NCI-H2196 treated with DMSO at 0.1 percent for 48 hours (cell line): ENCODE data around the gene ATP2A1.
"Not testable (repeated sequence)": the region's sequence is repeated elsewhere in the genome, so short reads cannot be mapped to it uniquely, and the experiment has no call there.

ENCODE experiments used
- DNase-seq: peaks from one replicate; lab custom pipeline; 2025; ENCODE audit not compliant: unreplicated experiment; lab: John Stamatoyannopoulos, UW

Gene ATP2A1

DNA sequence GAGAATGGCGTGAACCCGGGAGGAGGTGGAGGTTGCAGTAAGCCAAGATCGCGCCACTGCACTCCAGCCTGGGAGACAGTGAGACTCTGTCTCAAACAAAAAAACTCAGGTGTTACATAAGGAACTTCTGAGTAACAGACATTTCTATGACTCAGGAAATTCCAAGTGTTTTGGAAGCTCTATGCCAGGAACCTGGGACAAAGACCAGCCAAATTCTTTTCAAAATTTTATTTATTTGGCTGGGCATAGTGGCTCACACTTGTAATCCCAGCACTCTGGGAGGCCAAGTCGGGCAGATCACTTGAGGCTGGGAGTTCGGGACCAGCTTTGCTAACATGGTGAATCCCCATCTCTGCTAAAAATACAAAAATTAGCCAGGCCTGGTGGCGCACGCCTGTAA is 19.9 kb upstream of the ATP2A1 start:
- DNase-seq, result no peak

DNA sequence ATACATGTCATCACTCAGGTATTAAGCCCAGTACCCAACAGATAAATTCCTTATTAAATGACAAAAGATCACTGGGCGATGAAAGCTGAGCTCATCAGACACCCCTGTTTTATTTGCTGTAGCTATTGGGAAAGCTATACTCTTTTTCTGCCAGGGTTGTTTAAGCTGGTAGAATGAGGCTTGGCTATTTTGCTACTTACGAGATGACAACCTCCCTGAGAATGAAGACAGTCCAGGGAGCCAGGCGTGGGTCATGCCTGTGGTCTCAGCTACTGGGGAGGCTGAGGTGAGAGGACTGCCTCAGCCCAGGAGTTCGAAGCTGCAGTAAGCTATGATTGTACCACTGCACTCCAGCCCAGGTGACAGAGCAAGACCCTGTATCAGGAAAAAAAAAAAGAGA is 19.0 kb upstream of the ATP2A1 start:
- no peak for DNase-seq

DNA sequence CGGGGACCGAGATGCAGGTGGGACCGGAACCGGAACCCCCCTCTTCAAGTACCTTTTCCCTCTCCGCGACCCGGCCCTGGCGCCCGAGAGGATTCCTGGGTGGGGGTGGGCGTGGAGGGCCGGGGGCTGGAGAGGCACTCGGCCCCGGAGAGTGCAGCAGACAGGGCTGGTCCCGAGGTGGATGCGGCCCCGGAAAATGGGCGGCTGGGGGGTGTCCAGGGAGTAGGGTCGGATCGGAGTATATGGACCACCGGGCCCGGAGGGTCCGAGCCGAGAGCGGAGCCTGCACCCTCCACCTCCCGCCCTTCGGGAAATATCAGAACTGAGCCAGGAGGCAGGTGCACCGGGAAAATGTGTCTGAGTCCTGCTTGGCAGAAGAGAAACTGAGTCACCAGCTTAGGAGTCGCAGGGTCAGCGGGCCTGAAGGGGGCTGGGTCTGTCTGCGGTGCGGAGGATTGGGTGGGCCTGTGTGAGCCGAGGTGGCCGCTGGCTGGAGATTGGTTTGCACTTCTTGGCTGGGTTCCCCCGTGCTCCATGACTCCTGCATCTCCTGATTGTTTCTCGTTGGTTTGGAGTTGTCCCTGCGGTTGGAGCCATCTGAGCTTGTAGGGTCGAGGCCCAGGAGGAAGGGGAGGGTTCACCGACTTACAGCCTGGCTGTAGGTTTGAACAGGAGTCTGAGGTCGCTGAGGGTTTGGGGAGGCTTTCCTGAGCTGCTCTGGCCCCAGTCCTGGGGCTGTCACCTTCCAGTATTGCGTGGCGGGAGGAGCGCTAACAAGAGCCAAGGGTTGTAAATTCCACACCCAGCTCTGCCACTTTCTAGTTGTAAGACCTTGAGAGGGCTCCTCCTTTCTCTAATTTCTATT is 14.1 kb upstream of the ATP2A1 start:
- no peak for DNase-seq

DNA sequence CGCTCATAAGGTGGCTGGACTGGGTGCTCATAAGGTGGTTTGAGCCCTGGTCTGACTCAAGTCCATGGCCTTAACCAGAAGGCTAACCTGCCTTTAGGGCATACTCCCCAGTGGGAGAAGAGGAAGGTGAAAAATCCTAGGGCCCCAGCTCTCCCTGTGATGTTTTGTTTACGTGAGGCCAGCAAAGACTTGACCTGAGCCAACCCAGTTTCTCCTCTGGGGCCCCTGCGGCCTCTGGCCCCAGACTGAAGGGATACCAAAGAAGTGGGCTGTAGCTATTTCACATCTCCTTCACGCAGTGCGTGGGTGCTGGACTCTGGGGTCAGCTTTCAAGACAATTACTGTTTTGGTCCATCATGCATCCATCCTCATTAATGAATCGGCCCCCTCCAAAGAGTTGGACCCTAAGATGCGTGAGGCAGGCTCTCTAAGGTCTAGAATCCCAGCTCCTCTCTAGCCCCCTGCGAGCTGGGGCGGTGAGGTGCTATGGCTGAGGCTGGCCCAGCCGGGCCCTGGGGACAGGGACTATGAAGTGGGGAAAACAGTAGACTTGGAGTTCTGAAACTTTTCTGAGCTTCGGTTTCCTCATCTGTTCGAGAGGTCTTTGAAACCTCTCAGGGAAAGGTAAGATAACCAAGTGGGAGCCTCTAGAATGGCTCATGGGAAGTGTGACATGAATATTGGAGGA is 13.1 kb upstream of the ATP2A1 start:
- DNase-seq, result no peak

DNA sequence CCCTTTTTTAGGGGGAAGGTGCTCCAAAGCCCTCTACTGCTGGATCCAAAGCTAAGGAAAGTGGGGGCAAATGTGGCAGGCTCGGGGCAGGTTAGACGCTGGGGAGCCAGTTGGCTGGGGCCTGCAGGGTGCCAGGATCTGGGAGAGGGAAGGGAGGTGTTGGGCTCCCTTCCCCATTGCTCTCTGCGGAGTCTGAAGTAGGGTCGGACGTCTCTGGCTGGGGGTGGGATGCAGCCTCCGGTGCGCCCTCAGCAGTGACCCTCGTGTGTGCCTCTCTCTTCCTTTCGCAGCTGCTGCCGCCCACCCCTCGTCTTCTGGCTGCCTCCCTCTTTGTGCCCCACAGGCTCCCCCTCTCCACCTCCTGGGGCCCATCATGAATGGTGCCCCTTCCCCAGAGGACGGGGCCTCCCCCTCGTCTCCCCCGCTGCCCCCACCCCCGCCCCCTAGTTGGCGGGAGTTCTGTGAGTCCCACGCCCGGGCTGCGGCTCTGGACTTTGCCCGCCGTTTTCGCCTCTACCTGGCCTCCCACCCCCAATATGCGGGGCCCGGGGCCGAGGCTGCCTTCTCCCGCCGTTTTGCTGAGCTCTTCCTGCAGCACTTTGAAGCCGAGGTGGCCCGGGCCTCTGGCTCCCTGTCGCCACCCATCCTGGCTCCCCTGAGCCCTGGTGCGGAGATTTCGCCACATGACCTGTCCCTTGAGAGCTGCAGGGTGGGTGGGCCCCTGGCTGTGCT is 12.4 kb upstream of the ATP2A1 start:
- DNase-seq, result no peak

DNA sequence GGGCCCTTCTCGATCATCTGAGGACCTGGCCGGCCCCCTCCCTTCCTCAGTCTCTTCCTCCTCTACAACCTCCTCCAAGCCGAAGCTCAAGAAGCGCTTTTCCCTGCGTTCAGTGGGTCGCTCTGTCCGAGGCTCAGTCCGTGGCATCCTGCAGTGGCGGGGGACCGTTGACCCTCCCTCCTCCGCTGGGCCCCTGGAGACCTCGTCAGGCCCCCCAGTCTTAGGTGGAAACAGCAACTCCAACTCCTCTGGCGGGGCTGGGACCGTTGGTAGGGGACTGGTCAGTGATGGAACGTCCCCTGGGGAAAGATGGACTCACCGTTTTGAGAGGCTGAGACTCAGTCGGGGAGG is 11.9 kb upstream of the ATP2A1 start:
- DNase-seq, result no peak

DNA sequence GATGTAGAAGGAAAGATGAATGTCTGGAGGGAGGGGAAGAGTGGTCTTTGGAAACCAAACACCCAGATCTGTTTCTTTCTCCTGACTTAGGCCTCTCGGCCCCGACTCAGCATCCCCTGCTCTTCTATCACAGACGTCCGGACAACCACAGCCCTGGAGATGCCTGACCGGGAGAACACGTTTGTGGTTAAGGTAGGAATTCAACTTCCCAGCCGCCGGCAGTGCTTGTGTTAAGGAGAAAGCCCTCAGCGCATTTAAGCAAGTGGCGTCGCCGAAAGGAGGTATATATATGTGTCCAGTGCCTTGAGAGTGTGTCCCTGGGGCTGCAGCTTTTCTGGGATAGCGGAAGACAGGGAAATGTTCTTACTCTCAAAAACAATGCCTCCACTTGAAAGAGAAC is 11.0 kb upstream of the ATP2A1 start:
- DNase-seq, result no peak

DNA sequence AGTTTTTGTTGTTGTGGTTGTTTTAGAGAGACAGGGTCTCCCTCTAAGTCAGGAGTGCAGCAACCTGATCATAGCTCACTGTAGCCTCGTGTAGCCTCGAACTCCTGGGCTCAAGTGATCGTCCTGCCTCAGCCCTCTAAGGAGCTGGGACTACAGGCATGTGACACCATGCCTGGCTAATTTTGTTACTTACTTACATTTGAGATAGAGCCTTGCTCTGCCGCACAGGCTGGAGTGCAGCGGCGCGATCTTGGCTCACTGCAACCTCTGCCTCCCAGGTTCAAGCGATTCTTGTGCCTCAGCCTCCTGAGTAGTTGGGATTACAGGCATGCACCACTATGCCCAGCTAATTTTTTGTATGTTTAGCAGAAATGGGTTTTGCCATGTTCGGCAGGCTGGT is 10.6 kb upstream of the ATP2A1 start:
- DNase-seq, result not testable (repeated sequence)

DNA sequence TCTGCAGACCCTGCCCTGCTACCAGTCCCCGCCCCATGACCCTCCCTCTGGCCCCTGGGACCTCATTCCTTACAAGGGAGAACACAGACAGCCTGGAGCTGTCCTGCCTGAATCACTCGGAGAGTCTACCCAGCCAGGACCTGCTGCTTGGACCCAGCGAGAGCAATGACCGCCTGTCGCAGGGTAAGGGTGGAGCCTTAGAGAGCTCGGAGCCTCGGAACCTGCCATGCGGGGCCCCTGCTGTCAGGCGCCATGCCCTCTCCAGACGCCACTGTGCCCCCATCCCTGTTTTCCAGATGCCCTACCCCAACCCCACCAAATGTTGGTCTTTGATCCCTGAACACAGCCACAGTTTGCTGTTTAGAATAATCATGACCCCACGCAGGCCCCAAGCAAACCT is 9.1 kb upstream of the ATP2A1 start:
- no peak for DNase-seq

DNA sequence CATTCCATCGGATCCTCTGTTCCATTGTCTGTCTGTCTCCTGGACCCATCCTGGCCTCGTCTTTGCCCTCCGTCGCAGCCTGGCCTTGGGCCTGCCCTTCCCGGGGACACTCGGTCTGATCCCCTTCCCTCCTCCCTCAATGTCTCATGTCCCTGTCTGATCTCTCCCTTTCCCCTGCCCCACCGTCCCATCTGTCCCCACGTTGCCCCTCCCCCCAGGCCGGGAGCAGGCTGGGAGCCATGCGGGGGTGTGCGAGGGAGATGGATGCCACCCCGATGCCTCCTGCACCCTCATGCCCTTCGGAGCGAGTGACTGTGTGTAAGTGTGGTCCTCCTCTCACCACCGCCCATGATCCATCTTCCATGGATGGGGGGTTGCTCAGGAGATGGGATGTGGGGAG is 5.3 kb upstream of the ATP2A1 start:
- no peak for DNase-seq

DNA sequence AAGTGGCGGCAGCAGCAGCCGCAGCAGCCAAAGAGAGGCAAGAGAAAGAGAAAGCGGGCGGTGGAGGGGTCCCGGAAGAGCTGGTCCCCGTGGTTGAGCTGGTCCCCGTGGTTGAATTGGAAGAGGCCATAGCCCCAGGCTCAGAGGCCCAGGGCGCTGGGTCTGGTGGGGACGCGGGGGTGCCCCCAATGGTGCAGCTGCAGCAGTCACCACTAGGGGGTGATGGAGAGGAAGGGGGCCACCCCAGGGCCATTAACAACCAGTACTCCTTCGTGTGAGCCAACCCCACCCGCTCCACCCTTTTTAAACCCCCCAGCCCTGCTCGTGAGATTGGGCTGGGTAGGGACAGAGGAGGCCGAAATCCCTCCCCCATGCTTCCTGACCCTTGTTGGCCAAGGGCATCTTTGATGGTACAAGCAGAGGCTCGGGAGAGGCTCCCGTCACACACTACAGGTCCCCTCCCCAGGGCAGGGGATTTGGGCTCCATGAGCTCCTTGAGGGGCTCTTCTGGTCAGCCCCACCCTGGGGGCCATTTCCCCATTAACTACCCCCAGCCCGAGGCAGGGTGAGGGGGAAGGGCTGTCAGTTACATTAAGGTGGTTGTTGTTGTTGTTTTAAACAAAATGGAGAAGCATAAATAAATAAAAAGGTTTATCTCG is 4.6 kb upstream of the ATP2A1 start:
- no peak for DNase-seq

DNA sequence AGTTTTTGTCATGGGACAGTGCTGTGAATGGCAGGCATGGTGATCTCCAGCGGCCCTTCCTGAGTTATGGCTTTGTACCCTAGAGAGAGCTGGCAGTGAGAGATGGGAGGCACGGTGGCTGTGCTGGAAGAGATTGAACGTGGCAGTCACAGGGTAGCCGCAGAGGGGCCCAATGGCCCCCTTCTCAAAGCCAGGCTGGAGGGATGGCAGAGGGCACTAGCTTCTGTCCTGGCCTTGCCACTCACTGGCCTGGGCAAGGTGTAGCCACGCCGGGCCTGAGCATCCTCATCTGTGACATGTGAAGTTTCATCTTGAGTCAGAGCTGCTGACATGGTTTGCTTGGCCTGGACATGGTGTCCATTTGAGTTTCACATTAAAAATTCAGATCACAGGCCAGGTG is 3.9 kb upstream of the ATP2A1 start:
- DNase-seq, result no peak

DNA sequence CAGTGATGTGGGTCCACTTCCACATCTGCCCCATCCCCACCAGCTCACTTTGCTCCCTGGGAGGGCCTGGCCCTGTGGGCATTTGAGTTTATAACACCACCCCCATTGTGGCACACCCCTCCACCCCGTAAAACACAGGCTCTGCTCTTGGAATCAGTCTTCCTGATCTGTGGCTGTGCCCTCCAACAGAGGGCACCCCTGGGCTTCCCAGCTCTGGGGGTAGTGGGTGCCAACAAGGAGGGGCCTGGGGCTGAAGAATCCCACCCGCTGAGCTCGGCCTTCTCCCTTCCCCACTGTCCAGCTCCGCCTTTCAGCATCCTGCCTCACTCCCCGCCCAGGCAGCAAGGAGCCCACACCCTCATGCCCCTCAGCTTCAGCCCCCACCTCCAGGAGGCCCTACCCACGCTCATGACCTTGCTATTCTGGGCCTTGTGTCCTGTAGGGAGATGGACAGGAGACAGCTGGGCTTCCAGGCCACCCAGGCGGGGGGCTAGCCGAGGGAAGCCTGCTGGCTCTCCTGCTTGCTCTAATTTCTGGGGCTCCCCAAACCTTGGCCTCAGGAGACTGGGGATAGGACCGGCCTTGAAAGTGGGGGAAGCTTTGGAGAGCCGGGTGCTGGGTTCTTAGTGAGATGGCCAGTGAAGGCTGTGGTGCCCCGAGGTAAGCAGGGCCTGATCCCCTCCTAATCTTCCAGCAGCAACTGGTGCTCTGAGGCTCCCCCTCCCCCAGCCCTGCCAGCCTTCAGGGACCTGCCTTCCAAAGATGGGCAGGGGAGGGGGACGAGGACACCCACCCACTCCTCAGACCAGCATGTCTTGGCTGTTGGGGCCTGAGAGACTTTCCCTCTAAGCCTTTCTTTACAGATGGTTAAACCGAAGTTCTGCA is 2.9 kb upstream of the ATP2A1 start:
- no peak for DNase-seq

DNA sequence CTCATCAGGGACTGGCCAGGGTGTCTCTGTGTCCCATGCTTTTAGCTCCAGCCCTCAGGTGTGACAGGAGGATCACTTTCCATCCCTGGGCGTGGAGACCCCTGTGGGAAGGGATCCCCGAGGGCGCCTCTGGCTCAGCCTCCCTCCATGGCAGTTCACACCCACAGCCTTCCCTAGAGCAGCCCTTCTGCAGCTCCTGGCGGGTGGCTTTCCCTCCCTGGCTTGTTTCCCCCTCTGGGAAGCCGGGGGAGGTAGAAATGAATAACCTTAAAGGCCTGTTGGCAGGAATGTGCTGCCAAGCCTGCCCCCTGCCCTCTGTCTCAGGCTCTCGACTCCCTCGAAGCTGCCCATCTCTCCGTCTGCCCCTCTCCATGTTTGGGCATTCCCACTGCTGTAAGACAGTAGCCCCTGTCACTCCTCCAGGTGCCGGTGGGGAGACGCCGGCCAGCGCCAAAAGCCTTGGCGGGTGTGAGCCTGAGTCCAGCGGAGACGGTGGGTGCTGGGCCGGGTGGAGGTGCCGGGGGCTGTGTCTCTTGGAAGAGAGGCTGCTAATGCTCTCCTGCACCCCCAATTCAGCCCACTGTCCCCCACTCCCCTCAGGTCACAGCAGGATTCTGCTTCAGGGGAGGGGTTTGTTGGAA is 2.1 kb upstream of the ATP2A1 start:
- DNase-seq, result no peak

DNA sequence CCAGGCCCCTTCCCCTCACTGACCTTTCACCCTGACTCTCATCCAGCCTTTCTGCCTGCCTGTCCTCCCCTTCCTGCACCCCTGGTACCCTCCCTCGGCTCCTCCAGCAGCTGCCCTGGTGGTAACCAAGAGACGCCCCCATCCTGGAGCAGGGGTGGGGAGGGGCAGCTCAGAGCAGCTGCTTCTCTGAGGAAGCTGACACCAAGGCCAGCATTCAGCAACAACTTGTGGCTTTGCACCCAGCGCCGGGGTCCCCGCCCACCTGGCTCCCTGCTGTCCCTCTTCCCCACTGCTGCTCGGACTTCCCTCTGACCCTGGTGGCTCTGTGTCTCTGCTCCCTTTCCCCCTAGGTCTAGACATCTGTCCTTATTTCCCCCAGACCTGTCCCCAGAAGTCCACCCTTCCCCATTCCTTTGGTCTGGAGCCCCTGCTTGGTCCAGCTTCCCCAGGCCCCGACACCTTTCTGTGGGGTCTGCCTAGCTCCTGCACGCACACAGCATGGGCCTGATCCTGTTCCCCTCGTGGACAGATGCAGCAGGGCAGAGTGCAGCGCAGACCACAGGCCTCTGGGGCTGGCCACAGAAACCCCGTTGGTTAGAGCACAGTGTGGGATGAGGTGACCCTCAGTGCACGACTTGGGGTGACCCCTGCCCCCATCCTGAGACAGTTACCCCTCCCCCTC is 1.2 kb upstream of the ATP2A1 start:
- DNase-seq, result no peak

DNA sequence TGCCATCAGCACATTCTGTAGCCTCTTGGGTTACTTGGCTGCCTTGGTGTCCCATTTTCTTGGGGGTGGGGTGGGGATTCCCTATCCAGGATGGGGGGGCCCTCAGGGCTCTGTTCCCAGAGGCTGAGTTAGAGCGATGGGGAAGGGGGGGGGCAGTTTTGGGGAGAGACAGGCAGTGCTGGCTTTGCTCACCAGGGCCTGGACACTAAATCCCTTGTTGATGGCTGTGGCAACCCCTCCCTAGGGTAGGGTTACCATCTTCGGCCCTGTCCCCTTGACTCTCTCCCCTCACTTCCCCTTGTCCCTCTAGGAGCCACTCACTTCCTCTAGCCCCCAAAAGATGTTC is 660 bp upstream of the ATP2A1 start:
- no peak for DNase-seq

DNA sequence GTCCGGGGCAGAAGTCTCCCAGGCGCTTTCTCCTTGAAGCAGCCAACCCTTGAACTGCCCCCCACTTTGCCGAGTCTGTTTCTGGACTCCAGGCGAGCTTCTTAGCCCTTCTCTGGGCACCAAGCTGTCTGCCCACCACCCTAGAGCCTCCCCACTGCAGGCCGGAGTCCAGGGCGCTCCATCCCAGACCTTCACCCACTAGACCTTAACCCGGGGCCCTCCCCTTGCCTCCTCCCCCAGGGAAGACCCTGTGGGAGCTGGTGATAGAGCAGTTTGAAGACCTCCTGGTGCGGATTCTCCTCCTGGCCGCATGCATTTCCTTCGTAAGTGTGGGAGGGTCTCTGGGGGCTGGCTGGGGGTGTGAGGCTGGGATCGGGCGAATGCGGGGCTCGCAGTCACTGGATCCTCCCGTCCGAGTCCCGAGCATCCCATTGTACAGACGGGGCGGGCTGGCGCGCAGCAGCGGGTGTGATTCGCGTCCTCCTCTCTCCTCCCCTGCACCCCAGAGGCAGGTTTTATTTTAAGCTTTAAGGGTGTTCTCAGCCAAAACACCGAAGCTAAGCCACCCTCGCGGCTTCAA is 1.1 kb downstream of the ATP2A1 start:
- no peak for DNase-seq

DNA sequence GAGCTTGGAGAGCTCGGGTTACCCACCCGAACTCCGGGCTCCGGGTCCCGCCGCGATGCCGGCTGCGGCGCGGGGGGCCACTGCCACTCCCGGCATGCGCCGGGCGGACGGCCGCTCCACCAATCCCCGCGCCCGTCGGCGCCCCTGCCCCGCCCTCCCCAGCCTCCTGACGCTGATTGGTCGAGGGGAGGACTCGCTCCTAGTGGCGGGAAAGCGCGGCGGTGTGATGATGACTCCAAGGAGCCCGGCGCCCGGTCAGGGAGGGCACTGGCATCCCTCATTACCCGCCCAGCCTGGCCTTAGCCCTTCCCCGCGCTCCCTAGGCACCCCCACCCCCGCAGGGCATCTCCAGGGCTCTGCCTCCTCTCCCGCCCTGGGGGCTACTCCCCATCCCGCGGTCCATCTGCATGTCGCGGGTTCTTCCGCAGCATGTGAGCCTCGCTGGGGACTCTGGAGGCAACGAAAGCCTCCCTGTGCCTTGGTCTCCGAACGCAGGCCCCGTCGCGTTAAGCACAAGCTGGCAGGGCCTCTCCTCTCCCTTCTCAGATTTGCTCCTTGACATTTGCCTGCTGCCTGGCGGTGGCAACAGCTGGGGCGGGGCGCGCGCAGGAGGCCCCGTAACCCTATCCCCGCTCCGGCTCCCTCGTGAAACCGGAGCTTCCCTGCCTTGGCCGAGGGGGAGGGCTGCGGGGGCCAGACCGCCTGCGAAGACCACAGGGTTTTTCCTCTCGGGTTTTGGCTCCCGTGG is 1.7 kb downstream of the ATP2A1 start:
- DNase-seq, result peak; percentile 86

DNA sequence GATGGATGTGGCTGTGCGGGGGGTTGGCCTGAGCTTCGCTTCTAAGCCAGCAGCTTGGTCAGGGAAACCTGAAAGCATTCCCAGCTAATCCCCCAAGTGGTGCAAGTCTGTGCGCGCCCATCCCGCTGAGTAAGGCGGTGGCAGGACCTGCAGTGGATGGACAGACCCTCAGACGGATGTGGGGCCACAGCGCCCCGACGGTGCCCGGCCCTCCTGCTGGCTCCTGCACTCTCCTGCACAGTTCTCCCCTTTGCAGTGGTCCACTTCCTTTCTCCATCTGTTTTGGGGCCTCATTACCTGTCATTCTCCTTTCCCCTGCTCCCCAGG is 2.3 kb downstream of the ATP2A1 start:
- DNase-seq, result no peak
